Vagina (tissue), 2 donors: Measurements from ENCODE around the gene OTOF. TPM values are rescaled to one million over a fixed set of nuclear protein-coding genes. Genes with fewer than 3 reads are reported as not detected.

Experiments used
- DNase-seq, 2 donors: peaks; one replicate each; pipeline ENCODE4 v3.0.0-alpha.2; 2017; ENCODE audit errors: extremely low spot score in 2 of 2
- H3K27ac ChIP-seq: fragments of 200-600 bp; sonication (generic); one replicate; pipeline ENCODE4 v1.5.1; 2019
- H3K27me3 ChIP-seq: fragments of 200-600 bp; sonication (generic); one replicate; pipeline ENCODE4 v1.5.1; 2019
- H3K36me3 ChIP-seq, 2 donors: fragments of 200-600 bp; sonication (generic); one replicate each; pipeline ENCODE4 v1.5.1; 2017 to 2019
- H3K4me1 ChIP-seq: fragments of 200-600 bp; sonication (generic); one replicate; pipeline ENCODE4 v1.5.1; 2019
- H3K4me3 ChIP-seq, 2 donors: fragments of 200-600 bp; sonication (generic); 1 replicate in 1 of 2; 2 replicates in 1 of 2; pipeline ENCODE4 v1.5.1; 2016 to 2019
- H3K9me3 ChIP-seq: fragments of 200-600 bp; sonication (generic); one replicate; pipeline ENCODE4 v1.5.1; 2019
- POLR2A ChIP-seq, 2 donors: fragments of 450-650 bp; IDR thresholded peaks; one replicate each; pipeline ENCODE4 v1.6.1; 2017; ENCODE audit warnings: antibody characterized with exemption in 2 of 2, mild to moderate bottlenecking in 2 of 2, moderate library complexity in 2 of 2
- POLR2AphosphoS5 ChIP-seq, 2 donors: sonication (generic); formaldehyde crosslinking; IDR thresholded peaks; one replicate each; pipeline ENCODE4 v1.9.0; 2017; ENCODE audit warnings: antibody characterized with exemption in 2 of 2, mild to moderate bottlenecking in 2 of 2, low read depth in 1 of 2; ENCODE audit not compliant: insufficient read depth in 1 of 2
- intact Hi-C: fragments of 100-400 bp; cut with DNase I; formaldehyde crosslinking; loops from one replicate; pipeline ENCODE4 v1.15.1; 2023
- total RNA-seq: library from RNA; depleted of rRNA; stranded (reverse); fragments of >200 nt; gene quantifications from one replicate; pipeline ENCODE4 v1.2.3, GENCODE V29; 2016
- TF ChIP-seq, protein P1 (sequence below), 3 experiments: fragments of 450-650 bp in 2 of 3; fragments of 200-600 bp in 1 of 3; sonication (generic) in 1 of 3; IDR thresholded peaks; one replicate each; pipeline ENCODE4 v1.5.1; 2017 to 2019; ENCODE audit warnings: antibody characterized with exemption in 3 of 3, mild to moderate bottlenecking in 2 of 3, moderate library complexity in 2 of 3

Gene OTOF
- total RNA-seq, 1 donor from 2014 or later = 0.49 TPM

GRCh38 chr2:26484579-26484978 is 6.7 kb upstream of the OTOF start:
- TF ChIP-seq, protein P1, sequence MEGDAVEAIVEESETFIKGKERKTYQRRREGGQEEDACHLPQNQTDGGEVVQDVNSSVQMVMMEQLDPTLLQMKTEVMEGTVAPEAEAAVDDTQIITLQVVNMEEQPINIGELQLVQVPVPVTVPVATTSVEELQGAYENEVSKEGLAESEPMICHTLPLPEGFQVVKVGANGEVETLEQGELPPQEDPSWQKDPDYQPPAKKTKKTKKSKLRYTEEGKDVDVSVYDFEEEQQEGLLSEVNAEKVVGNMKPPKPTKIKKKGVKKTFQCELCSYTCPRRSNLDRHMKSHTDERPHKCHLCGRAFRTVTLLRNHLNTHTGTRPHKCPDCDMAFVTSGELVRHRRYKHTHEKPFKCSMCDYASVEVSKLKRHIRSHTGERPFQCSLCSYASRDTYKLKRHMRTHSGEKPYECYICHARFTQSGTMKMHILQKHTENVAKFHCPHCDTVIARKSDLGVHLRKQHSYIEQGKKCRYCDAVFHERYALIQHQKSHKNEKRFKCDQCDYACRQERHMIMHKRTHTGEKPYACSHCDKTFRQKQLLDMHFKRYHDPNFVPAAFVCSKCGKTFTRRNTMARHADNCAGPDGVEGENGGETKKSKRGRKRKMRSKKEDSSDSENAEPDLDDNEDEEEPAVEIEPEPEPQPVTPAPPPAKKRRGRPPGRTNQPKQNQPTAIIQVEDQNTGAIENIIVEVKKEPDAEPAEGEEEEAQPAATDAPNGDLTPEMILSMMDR (IDR thresholded peaks at IDR 0.05) = no peak
- TF ChIP-seq POLR2A (IDR thresholded peaks at IDR 0.05) (no peak), POLR2AphosphoS5 (IDR thresholded peaks at IDR 0.05; ENCODE audit: insufficient read depth in 1 of 2, low read depth in 1 of 2) (no peak)
- H3K27ac ChIP-seq = no peak overlapping the region
- no peaks in the 10 kb centered on the region for H3K4me1 ChIP-seq
- intact Hi-C loops = no loop called here
- no peak for DNase-seq
- H3K4me3 ChIP-seq = no peak overlapping the region
- no peaks in the 10 kb centered on the region for H3K27me3 ChIP-seq
- H3K9me3 ChIP-seq = no peaks in the 10 kb centered on the region
- no peaks in the 10 kb centered on the region for H3K36me3 ChIP-seq

- DNase-seq = no peak
- no peaks in the 10 kb centered on the region for H3K27me3 ChIP-seq
- TF ChIP-seq POLR2A (IDR thresholded peaks at IDR 0.05) (no peak), POLR2AphosphoS5 (IDR thresholded peaks at IDR 0.05; ENCODE audit: insufficient read depth in 1 of 2, low read depth in 1 of 2) (no peak)
- TF ChIP-seq, protein P1 (IDR thresholded peaks at IDR 0.05) = no peak
- H3K27ac ChIP-seq = no peak overlapping the region
- H3K36me3 ChIP-seq = no peaks in the 10 kb centered on the region
- intact Hi-C loops = no loop called here
- no peaks in the 10 kb centered on the region for H3K9me3 ChIP-seq
- H3K4me1 ChIP-seq = no peaks in the 10 kb centered on the region
- no peak overlapping the region for H3K4me3 ChIP-seq
Observed at GRCh38 chr2:26483957-26484565, 6.1 kb upstream of the OTOF start.

- TF ChIP-seq POLR2AphosphoS5 (IDR thresholded peaks at IDR 0.05; ENCODE audit: insufficient read depth in 1 of 2, low read depth in 1 of 2) (no peak), POLR2A (IDR thresholded peaks at IDR 0.05) (no peak)
- TF ChIP-seq, protein P1 (IDR thresholded peaks at IDR 0.05) = no peak
Observed at GRCh38 chr2:26483516-26483915, 5.6 kb upstream of the OTOF start.

GRCh38 chr2:26483027-26483326 is 5.1 kb upstream of the OTOF start:
- H3K27ac ChIP-seq = no peak overlapping the region
- no peak for DNase-seq
- peaks cover 5% of the 10 kb centered on the region for H3K4me1 ChIP-seq
- no peaks in the 10 kb centered on the region for H3K36me3 ChIP-seq
- H3K4me3 ChIP-seq = no peak overlapping the region
- no peaks in the 10 kb centered on the region for H3K27me3 ChIP-seq
- TF ChIP-seq POLR2AphosphoS5 (IDR thresholded peaks at IDR 0.05; ENCODE audit: insufficient read depth in 1 of 2, low read depth in 1 of 2) (no peak), POLR2A (IDR thresholded peaks at IDR 0.05) (no peak)
- TF ChIP-seq, protein P1 (IDR thresholded peaks at IDR 0.05) = no peak
- intact Hi-C loops = no loop called here
- no peaks in the 10 kb centered on the region for H3K9me3 ChIP-seq

More at GRCh38 chr2:26483516-26483915, 5.6 kb upstream of the OTOF start:
- Histone ChIP-seq H3K27ac (no peak overlapping the region), H3K36me3 (no peaks in the 10 kb centered on the region), H3K4me3 (no peak overlapping the region), H3K4me1 (no peaks in the 10 kb centered on the region), H3K9me3 (no peaks in the 10 kb centered on the region), H3K27me3 (no peaks in the 10 kb centered on the region)
- intact Hi-C loops = no loop called here
- DNase-seq = no peak

DNA sequence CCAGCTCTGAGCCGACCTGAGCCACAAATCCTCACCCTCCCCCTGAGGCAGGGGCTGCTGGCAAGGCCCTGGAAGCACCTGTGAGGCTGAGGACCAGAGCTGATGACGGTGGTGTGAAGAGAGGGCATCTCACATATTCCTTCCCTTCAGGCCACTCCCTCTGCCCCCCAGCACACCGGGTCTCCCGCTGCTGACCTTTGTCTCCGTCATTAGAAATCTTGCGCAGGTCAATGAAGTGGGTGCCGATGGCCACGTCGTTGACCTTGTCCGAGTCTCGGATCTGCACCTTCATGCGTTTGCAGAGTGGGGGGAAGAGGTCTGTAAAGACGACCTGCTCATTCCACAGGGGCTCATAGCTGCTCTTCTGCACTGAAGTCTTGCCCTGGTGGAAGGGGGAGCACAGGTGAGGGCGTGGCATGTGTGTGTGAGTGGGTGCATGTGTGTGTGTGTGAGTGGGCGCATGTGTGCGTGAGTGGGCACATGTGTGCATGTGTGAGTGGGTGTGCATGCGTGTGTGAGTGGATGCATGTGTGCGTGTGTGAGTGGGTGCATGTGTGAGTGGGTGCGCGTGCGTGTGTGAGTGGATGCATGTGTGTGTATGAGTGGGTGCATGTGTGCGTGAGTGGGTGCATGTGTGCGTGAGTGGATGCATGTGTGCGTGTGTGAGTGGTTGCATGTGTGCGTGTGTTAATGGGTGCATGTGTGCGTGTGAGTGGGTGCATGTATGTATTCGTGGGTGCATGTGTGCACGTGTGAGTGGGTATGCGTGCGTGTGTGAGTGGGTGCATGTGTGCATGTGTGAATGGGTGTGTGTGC is 4.5 kb upstream of the OTOF start:
- TF ChIP-seq POLR2AphosphoS5 (IDR thresholded peaks at IDR 0.05; ENCODE audit: insufficient read depth in 1 of 2, low read depth in 1 of 2) = no peak
- TF ChIP-seq POLR2A (IDR thresholded peaks at IDR 0.05) = no peak
- TF ChIP-seq, protein P1 (IDR thresholded peaks at IDR 0.05) = no peak
- Histone ChIP-seq H3K4me3 (no peak overlapping the region), H3K27ac (no peak overlapping the region), H3K36me3 (no peaks in the 10 kb centered on the region), H3K4me1 (peaks cover 7% of the 10 kb centered on the region), H3K9me3 (no peaks in the 10 kb centered on the region), H3K27me3 (no peaks in the 10 kb centered on the region)
- DNase-seq = no peak
- intact Hi-C loops = no loop called here
